Measurements from ENCODE around the gene AARS2. TPM values are rescaled to one million over a fixed set of nuclear protein-coding genes. Genes with fewer than 3 reads are reported as not detected.
"Not testable (repeated sequence)": the region's sequence is repeated elsewhere in the genome, so short reads cannot be mapped to it uniquely, and the experiment has no call there.

Gene AARS2
- total and polyA plus RNA-seq, 2 experiments from 2014 or later: 12.6 to 17.6 TPM

DNA sequence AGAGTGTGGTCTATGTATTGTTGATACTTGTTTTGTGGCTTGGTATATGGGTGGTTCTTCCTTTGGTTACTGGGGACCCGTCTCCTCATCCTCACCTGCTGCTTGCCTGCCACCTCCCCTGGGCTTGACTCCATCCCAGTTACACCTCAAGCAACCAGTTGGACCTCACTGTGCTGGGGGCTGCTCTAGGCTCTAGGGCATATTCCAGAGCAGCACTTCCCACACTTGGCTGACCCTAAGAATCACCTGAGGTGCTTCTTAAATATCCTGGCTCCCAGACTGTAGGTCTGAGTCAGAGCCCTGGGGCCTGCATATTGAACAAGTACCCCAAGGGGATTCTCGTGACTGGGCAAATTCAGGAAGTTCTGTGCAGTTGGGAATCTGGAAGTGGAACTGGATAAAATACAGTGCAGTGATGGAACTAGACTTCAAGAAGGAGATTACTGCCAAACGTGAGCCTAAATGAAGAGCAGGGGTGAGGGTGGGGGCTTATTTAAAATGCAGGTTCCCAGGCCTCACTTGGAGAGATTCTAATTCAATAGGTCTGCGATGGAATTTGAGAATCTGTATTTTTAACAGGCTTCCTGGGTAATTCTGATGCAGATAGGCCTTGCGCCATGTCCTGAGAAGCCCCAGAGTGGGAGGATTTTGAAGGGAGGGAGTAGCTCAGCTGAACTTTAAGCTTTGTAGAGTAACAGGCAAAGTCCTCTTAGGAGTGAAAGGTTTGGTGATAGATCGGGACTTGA is 36.9 kb upstream of the AARS2 start:
- H2AFZ ChIP-seq: no peak overlapping the region
- 74% methylated on average over 6 of the region's 6 CpGs for WGBS (ENCODE audit: low lambda C conversion rate, missing lambda C conversion rate)
- H3K4me2 ChIP-seq: no peak overlapping the region

DNA sequence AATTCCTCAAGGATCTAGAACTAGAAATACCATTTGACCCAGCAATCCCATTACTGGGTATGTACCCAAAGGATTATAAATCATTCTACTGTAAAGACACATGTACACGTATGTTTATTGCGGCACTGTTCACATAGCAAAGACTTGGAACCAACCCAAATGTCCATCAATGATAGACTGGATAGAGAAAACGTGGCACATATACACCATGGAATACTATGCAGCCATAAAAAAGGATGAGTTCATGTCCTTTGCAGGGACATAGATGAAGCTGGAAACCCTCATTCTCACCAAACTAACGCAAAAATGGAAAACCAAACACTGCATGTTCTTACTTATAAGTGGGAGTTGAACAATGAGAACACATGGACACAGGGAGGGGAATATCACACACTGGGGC is 33.7 kb upstream of the AARS2 start:
- not testable (repeated sequence) for H3K79me2 ChIP-seq; H3K4me3 ChIP-seq; H3K9me2 ChIP-seq (replicated peaks; ENCODE audit: insufficient read depth); H4K20me1 ChIP-seq (ENCODE audit: insufficient read depth, poor library complexity, severe bottlenecking); H3K36me3 ChIP-seq (replicated peaks; ENCODE audit: insufficient read depth, low read depth); DNase-seq (ENCODE audit: low spot score); H3K4me2 ChIP-seq; H3K27ac ChIP-seq; H3K4me1 ChIP-seq (ENCODE audit: insufficient read depth); H2AFZ ChIP-seq; H3K9me3 ChIP-seq (ENCODE audit: low read depth)
- 84% methylated on average over 4 of the region's 4 CpGs for WGBS (ENCODE audit: low lambda C conversion rate, missing lambda C conversion rate)
- H3K27me3 ChIP-seq: peaks cover 33% of the 10 kb centered on the region

More for the DNA sequence above, 36.9 kb upstream of the AARS2 start:
- no peak for TF ChIP-seq EZH2 (IDR thresholded peaks at IDR 0.05; ENCODE audit: borderline replicate concordance)
- TF ChIP-seq, protein P1, sequence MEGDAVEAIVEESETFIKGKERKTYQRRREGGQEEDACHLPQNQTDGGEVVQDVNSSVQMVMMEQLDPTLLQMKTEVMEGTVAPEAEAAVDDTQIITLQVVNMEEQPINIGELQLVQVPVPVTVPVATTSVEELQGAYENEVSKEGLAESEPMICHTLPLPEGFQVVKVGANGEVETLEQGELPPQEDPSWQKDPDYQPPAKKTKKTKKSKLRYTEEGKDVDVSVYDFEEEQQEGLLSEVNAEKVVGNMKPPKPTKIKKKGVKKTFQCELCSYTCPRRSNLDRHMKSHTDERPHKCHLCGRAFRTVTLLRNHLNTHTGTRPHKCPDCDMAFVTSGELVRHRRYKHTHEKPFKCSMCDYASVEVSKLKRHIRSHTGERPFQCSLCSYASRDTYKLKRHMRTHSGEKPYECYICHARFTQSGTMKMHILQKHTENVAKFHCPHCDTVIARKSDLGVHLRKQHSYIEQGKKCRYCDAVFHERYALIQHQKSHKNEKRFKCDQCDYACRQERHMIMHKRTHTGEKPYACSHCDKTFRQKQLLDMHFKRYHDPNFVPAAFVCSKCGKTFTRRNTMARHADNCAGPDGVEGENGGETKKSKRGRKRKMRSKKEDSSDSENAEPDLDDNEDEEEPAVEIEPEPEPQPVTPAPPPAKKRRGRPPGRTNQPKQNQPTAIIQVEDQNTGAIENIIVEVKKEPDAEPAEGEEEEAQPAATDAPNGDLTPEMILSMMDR (IDR thresholded peaks at IDR 0.05; ENCODE audit: poor library complexity): no peak
- TF ChIP-seq EZH2phosphoT487 (IDR thresholded peaks at IDR 0.05; ENCODE audit: low read depth, severe bottlenecking, unreplicated experiment): no peak
- H3K9me3 ChIP-seq (ENCODE audit: low read depth): no peaks in the 10 kb centered on the region
- H3K4me1 ChIP-seq (ENCODE audit: insufficient read depth): no peaks in the 10 kb centered on the region
- peaks cover under 1% of the 10 kb centered on the region for H3K27me3 ChIP-seq
- no peak overlapping the region for H3K27ac ChIP-seq
- H3K36me3 ChIP-seq (replicated peaks; ENCODE audit: insufficient read depth, low read depth): no peaks in the 10 kb centered on the region
- H4K20me1 ChIP-seq (ENCODE audit: insufficient read depth, poor library complexity, severe bottlenecking): no peaks in the 10 kb centered on the region
- no peak overlapping the region for H3K4me3 ChIP-seq
- H3K79me2 ChIP-seq: no peaks in the 10 kb centered on the region
- no peaks in the 10 kb centered on the region for H3K9me2 ChIP-seq (replicated peaks; ENCODE audit: insufficient read depth)
- DNase-seq (ENCODE audit: low spot score): no peak

DNA sequence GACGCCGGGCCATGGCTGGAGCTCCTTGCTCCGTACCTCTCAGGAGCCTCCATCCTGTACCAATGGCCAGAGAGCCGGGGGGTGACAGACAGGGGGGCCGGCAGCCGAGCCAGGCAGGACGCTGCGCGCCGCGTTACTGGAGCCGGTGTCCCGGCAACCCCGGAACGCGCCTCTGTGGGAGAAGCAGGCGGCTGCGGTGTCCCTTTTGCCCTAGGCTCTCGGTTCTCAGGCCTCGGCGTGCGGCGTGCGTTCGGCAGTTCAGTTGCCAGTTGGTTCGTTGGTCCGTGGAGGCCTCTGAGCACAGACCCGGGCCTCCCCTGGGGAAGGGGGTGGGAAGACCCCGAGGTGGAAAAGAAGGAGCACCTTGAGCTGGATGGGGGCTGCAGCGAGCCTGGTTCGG is 29.3 kb upstream of the AARS2 start, which contains the start of gene SPATS1:
Gene SPATS1, plus strand, starts transcription at position 162 of the 400 bp plus-strand sequence. CDS start 446 bp downstream, outside the sequence.
- Histone ChIP-seq H4K20me1 (ENCODE audit: insufficient read depth, poor library complexity, severe bottlenecking) (no peaks in the 10 kb centered on the region), H3K36me3 (replicated peaks; ENCODE audit: insufficient read depth, low read depth) (no peaks in the 10 kb centered on the region), H3K9me2 (replicated peaks; ENCODE audit: insufficient read depth) (no peaks in the 10 kb centered on the region), H3K9me3 (ENCODE audit: low read depth) (no peaks in the 10 kb centered on the region), H3K4me2 (peak within 1 kb of the TSS; percentile 65), H3K4me1 (ENCODE audit: insufficient read depth) (no peaks in the 10 kb centered on the region), H2AFZ (peak within 1 kb of the TSS; percentile 15), H3K4me3 (no peak within 1 kb of the TSS), H3K27me3 (peaks cover 39% of the 10 kb centered on the region), H3K27ac (no peak within 1 kb of the TSS), H3K79me2 (no peaks in the 10 kb centered on the region)
- WGBS (ENCODE audit: low lambda C conversion rate, missing lambda C conversion rate): 48% methylated on average over 31 of the region's 31 CpGs
- DNase-seq (ENCODE audit: low spot score): peak; percentile 14
- no peak for TF ChIP-seq EZH2 (IDR thresholded peaks at IDR 0.05; ENCODE audit: borderline replicate concordance)
- no peak for TF ChIP-seq EZH2phosphoT487 (IDR thresholded peaks at IDR 0.05; ENCODE audit: low read depth, severe bottlenecking, unreplicated experiment)
- TF ChIP-seq, protein P1 (IDR thresholded peaks at IDR 0.05; ENCODE audit: poor library complexity): no peak

DNA sequence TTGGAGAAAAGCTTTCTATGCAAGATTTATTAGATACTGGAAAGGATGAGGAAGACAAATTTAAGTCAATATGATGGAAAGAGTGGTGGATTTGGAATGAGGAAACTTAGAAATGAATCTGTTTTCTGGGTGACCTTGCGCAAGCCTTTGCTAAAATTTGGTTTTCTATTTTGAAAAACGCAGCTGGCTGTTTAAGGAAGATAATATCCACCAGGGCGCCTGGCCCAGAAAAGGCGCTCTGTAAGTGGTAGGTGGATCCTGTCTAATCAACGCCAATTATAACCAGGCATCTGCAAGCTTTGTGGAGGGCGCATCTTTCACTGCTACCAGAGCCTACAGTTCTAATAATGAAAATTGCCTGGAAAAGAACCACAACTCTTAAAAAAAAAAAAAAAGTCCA is 28.9 kb upstream of the AARS2 start:
- no peak for DNase-seq (ENCODE audit: low spot score)
- Histone ChIP-seq H3K9me2 (replicated peaks; ENCODE audit: insufficient read depth) (no peaks in the 10 kb centered on the region), H2AFZ (no peak overlapping the region), H3K9me3 (ENCODE audit: low read depth) (no peaks in the 10 kb centered on the region), H3K4me3 (no peak overlapping the region), H3K79me2 (no peaks in the 10 kb centered on the region), H3K4me1 (ENCODE audit: insufficient read depth) (no peaks in the 10 kb centered on the region), H4K20me1 (ENCODE audit: insufficient read depth, poor library complexity, severe bottlenecking) (no peaks in the 10 kb centered on the region), H3K36me3 (replicated peaks; ENCODE audit: insufficient read depth, low read depth) (no peaks in the 10 kb centered on the region), H3K27me3 (peaks cover 39% of the 10 kb centered on the region), H3K4me2 (peak overlapping the region; percentile 65), H3K27ac (no peak overlapping the region)
- 87% methylated on average over 6 of the region's 6 CpGs for WGBS (ENCODE audit: low lambda C conversion rate, missing lambda C conversion rate)
- no peak for TF ChIP-seq EZH2 (IDR thresholded peaks at IDR 0.05; ENCODE audit: borderline replicate concordance)
- TF ChIP-seq EZH2phosphoT487 (IDR thresholded peaks at IDR 0.05; ENCODE audit: low read depth, severe bottlenecking, unreplicated experiment): no peak
- TF ChIP-seq, protein P1 (IDR thresholded peaks at IDR 0.05; ENCODE audit: poor library complexity): no peak

All from hepatocyte (in vitro differentiated cells).